ENCODE results near the gene RBM25.
"Not testable (repeated sequence)": the region's sequence is repeated elsewhere in the genome, so short reads cannot be mapped to it uniquely, and the experiment has no call there.

Gene RBM25
- total RNA-seq: 215 to 407 (median 277) reads per million in 3 experiments

DNA sequence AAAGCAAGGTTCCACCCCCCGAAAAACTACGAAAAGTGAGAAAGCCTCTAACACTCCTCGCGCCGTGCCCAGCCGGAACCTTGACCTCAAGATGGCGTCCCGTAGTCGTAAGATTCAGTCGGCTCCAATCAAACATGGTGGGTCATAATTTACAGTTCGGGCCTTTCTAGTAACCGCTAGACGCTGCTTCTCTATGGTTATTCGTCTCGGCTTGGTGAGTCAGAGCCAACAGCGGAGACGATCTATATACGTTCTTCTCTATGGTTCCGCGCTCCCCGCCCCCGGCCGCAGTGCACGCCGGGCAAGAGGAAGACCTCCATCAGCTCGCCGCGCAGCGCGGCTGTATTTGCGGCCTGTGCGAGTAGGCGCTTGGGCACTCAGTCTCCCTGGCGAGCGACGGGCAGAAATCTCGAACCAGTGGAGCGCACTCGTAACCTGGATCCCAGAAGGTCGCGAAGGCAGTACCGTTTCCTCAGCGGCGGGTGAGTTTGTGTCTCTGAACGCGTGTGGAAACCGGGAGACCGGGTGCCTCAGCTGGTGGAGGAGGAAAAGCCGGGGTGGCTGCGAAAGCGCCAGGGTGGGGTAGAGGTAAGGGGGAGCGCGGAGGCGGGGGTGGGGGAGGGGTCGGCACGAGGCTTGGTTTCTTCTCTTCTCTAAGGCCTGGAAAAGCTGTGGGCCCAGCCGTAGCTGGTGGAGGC lies at the start of gene RBM25:
TSS of gene RBM25 (plus strand) at position 311 of the 698 bp plus-strand sequence. CDS start 13,108 bp downstream, outside the sequence.
- peak; percentile 96 for DNase-seq

DNA sequence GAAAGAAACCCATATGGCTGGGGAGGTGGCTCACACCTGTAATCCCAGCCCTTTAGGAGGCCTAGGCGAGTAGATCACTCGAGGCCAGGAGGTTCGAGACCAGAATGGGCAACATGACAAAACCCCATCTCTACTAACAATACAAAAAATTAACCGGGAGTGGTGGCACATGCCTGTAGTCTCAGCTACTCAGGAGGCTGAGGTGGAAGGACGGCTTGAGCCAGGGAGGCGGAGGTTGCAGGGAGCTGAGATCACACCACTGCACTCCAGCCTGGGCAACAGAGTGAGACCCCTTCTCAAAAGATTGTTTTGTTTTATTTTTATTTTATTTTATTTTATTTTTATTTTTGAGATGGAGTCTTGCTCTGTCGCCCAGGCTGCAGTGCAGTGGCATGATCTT lies 47.1 kb upstream of the RBM25 start:
- DNase-seq: not testable (repeated sequence)

DNA sequence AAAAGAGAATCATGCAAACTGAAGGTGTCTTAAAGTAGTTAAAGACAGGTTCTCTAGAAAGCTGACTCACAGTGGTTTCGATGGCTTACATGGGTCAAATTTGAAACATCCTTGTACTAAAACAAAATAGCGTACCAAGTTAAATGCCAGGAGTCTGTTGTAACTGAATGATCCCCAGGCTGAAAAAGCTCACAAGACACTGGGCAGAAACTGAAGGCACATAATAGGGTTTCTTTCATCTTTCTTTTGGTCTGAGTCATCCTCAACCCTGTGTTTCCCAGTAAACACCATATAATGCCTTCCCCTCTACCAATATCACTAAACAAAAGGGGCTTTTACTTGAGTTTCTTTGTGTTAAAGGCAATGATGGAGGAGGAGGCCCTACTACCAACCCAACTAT lies 44.2 kb upstream of the RBM25 start:
- DNase-seq: no peak

DNA sequence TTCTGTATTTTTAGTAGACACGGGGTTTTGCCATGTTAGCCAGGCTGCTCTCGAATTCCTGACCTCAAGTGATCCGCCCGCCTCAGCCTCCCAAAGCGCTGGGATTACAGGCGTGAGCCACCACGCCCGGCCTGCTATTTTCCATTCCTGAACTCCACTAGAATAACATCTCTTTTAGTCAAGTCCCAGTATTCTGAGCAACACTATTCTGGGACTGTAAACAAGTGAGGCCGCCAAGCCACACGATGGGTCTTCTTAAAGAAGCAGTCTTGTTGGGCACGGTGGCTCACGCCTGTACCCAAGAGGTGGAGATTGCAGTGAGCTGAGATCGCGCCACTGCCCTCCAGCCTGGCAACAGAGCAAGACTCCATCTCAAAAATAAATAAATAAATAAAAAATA lies 42.8 kb upstream of the RBM25 start:
- not testable (repeated sequence) for DNase-seq

DNA sequence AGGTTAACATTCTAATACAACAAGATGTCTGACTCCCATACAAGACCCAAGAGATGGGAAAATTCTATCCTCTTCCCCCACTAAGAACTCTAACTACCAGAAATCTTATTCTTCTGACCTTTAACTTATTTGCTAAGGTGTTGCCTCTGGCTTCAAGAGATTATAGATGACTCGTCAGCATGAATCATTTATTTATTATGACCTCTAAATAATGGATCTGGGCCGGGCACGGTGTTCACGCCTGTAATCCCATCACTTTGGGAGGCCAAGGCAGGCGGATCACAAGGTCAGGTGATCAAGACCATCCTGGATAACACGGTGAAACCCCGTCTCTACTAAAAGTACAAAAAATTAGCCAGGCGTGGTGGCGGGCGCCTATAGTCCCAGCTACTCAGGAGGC lies 42.3 kb upstream of the RBM25 start:
- DNase-seq: not testable (repeated sequence)

DNA sequence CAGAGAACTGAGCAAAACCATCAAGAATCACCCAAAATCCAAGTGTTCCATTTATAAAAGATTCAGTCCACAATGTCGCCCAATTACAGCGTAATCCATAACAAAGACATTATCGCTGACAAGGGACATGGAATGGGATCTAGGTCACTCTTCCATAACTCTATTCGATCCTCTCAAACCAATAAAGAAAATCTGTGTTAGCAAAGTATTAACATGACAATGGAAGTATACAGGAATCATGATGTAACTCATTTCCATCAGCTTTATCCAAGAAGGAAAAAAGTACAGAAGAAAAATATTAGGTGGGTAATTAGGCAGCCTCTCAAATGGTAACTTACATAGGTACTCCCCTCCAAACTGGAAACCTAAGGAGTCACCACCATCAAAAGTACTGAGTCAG lies 36.3 kb upstream of the RBM25 start:
- no peak for DNase-seq

DNA sequence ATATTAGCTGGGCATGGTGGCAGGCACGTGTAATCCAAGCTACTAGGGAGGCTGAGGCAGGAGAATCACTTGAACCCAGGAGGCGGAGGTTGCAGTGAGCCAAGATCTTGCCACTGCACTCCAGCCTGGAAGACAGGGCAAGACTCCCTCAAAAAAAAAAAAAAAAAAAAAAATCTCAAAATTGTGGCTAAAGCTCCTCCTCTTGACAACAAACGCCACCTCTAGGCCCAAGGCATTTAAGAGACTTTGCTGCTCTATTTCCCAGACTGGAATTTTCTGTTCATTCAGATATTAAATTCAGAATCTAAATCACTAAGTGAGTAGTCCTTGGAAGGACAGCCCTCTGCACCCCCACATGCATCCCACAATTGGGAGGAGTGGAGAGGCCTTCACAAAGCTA lies 32.8 kb upstream of the RBM25 start:
- no peak for DNase-seq

DNA sequence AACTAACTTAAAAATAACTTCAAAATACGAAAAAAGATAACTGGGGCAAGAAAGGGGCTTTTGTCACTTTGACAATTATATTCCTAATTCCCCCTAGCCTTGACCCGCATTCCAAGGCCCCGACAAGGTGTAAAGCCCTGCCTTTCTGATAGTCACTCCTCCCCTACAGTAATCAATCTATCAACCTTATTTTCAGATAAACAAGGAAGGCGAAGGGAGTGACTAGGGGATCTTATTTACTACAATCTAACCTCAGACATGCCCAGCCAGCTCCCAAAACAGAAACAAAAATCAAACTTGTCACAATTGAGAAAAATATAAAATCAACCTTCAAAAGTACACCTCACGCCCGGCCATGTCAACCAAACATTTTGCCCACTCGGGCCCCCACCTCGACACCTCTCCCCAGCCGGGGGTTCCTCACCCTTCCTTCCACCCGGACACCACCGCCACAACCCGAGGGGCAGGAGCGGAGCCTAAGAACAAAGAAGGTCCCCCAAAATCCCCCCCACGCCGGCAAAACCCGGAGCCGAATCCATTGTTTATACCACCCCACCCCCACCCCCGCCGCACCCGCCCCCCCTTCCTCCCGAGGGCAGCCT lies 32.0 kb upstream of the RBM25 start:
- no peak for DNase-seq

DNA sequence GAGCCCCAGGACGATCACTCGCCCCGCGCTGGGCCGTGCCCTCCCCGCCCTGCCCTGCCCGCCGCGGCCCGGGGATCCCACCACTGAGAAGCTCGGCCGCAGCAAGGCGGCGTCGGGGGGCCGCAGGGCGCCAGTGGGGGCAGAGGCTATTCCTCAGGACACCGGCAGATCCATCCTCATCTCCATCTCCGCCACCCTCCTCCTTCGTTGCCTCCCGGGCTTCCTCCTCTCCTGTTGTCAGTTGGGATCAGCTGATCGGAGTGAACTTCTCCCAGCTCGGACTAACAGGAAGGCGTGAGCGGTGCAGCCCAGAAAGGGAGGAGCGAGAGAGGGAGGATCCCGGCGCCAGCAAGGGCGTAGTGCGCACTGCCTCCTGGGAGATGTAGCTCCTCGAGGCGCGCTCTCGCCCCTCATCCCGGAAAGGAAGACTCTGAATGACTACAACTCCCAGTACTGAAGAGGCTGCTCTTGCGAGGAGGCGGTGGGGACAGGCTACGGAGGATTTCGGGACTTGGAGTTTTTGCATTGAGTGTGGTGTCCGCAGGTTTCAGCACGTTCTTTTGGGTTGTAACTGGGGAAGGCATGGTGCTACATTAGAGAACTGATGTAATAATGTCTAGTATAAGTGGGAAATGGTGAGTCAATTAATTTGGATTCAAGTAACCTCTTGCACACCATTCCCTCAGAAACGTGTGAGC lies 31.3 kb upstream of the RBM25 start, which contains the start of gene ZFYVE1:
TSS of gene ZFYVE1 (minus strand) at position 262 of the 698 bp plus-strand sequence. CDS start 2,598 bp downstream, outside the sequence.
- peak; percentile 87 for DNase-seq

DNA sequence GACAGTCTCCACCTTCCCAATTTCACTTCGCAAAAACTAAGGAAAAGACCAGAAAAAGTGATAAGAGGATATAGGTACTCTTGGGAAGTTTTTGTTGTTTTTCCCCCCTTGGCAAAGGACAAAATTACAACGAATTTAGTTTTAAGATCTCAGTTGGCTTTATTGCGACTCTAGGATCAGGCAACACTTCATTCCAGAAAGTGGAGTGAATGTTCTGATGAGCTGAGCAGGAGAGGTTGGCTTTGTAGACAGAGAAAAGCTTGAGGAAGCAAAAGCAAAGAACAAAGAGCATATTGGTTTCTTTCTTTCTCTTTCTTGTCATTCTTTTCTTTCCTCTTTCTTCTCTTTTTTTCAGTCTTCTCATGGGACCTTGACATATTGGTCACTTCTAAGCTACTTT lies 30.8 kb upstream of the RBM25 start:
- DNase-seq: no peak

DNA sequence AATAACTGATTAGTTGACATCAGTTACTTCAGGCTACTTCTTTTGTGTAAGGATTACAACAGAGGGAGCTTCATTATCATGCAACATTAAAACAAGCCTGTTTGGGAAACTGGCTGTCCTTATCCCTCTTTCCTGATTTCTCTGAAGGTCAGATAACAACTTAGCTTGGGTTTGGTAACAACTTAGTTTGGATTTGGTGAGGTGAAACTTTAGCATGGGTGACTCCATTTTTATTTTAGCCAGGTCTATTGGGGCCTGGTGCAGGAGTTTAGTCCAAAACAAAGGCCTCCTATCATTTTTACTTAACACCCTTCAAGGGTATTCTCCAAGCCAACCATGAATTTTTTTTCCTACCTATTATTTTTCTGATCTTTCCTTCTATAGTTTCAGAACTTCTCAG lies 30.4 kb upstream of the RBM25 start:
- no peak for DNase-seq

DNA sequence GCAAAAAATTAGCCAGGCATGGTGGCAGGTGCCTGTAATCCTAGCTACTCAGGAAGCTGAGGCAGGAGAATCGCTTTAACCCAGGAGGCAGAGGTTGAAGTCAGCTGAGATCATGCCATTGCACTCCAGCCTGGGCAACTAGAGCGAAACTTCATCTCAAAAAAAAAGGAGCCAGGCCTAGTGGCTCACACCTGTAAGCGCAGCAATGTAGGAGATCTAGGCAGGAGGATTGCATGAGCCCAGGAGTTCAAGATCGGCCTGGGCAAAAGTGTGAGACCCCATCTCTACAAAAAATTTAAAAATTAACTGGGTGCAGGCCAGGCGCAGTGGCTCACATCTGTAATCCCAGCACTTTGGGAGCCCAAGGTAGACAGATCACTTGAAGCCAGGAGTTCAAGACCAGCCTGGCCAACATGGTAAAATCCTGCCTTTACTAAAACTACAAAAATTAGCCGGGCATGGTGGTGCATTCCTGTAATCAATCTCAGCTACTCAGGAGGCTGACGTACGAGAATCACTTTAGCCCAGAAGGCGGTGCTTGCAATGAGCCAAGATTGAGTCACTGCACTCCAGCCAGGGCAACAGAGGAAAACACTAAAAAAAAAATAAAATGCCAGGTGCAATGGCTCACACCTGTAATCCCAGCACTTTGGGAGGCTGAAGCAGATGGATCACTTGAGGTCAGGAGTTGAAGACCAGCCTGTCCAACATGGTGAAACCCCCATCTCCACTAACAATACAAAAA lies 21.5 kb upstream of the RBM25 start:
- not testable (repeated sequence) for DNase-seq

DNA sequence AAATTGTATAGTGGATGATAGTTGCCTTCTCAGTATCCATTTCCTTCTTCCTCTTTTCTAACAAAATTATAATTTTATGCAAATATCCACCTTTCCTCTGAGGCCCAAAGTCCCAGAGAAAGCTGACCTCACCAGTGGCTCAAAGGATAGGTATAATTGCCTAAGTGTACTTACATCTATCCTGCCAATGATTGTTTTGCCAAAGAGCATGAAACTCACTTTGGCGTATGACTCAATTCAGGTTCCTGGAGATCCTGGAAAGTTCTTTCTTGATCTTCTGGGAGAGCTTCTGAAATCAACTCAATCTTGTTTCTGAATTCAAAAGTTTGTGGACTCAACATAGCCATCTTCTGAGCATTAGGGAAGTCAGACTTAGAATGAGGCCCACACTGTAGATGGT lies 10.5 kb upstream of the RBM25 start:
- DNase-seq: no peak

DNA sequence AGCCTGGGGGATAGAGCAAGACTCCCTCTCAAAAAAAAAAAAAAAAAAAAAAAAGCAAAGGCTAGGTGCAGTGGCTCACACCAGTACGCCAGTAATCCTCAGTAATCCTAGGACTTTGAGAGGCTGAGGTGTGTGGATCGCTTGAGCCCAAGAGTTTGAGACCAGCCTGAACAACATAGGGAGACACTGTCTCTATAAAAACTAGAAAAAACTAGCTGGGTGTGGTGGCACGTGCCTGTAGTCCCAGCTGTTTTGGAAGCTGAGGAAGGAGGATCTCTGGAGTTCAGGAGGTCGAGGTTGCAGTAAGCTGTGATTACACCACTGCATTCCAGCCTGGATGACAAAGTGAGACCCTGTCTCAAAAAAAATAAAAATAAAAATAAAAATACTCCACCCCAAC lies 8.9 kb upstream of the RBM25 start:
- no peak for DNase-seq

DNA sequence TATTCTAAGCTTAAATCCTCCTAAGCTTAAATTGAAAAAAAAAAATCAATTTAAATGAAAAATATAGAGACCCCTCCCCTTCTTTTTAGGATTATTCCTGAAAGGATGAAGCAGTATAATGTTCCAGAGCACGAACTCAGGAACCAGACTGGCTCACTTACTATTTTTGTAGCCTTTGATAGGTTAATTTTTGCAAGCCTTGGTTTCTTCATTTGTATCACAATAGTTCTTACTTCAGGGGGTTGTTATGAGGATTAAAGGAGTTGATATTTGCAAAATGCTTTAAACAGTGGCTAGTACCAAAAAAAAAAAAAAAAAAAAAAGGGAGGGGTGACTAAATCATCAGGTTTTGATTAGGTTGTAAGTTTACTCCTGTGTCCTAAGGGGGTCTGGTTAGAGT lies 3.1 kb upstream of the RBM25 start:
- DNase-seq: no peak

DNA sequence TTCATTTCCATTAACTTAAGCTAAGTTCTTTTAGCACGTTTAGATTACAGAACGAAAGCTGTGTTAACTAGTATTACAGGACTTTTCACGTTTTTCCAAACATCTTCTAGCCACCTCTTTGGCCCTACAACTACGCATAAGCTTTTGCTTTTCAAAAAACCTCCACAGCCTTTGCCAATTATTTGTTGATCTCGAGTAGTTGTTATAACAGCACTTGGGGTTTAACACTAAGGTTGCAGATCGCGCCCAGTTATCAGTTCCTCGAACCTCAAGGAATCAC lies 450 bp upstream of the RBM25 start:
- no peak for DNase-seq

DNA sequence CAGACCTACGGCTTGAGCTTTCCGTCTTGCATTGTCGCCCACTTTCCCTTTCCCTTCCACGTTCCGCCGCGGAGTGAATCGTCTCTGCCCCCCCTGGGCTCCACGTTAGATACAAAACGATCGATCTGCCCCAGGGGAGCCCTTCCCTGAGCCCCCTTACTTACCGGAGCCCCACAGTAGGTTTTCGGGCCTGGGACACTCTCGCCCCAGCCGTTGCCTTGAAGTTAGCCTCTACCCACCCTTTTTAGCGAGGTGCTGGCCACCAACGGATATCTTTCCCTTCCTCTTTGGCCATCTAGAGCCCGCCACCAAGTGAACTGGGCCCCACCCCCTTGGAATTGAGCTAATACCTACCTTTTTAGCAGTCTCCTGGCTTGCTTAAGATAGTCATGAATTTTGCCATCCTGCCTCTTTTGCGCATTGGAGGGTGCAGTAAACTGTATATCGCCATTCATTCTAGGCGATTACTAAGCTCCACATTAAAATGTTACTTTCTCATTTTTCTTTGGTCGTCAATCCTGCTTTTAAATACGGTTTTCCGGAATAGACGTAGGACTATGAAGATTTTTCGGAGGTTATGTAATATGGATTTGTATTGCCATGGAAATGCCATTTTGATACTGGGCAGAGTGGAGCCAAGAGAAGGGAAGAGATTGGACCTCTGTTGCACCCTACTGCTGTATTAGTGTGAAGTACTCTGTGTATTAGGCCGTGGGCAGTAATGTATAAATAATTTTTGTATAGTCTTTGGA lies 764 bp downstream of the RBM25 start:
- no peak for DNase-seq

DNA sequence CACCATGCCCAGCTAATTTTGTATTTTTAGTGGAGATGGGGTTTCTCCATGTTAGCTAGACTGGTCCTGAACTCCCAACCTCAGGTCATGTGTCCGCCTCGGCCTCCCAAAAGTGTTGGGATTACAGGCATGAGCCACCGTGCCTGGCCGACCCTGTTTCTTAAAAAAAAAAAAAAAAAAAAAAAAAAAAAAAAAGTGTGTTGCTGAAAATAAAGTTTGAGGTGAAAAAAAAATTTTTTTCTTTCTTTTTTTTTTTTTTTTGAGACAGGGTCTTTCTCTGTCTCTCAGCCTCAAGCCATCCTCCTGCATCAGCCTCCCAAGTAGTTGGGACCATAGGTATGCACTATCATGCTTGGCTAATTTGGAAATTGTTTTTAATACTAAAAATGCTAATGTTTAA lies 11.3 kb downstream of the RBM25 start:
- no peak for DNase-seq

DNA sequence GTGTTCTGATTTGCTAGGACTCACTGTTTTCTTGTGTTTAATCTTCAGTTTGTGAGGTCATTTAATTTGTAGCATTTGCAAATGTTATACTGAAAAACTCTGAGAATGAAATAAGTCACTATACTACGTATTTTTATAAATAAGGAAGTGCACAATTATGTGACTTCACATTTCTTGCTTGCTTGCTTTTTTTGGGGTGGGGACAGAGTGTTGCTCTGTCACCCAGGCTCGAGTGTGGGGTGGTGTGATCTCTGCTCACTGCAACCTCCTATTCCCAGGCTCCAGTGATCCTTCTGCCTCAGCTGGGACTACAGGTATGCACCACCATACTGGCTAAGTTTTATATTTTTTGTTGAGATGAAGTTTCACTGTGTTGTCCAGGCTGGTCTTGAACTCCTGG lies 32.7 kb downstream of the RBM25 start:
- no peak for DNase-seq

DNA sequence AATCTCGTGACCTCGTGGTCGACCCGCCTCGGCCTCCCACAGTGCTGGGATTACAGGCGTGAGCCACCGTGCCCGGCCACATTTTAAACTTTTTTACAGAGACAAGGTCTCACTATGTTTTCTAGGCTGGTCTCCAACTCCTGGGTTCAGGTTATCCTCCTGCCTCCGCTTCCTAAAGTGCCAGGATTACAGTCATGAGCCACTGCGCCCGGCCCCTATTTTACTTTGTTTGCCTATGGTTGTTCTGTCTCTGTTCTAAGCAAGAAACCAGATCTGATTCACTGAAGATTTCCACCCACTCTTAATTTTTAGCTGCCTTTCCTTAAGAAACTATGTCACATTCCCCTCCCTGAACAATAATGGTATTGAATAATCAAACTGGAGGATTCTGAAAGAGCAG lies 39.1 kb downstream of the RBM25 start:
- DNase-seq: no peak

DNA sequence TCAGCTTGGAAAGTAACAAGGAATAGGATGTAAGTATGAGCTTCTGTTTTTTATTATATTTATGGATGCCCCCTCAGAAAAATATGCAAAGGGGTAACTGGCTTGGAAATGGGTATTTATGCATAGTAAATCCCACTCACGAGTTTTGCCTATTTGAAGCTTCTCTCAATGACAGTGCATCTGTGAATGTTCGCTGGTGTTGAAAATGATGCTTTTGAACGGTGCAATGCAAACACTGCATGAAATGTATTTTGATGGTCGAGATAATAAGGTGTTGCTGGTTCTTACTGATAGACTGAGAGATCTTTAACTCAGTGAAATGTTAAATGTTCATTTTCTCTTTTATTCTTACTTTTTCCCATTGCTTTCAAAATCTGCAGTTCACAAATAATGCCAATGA lies 42.0 kb downstream of the RBM25 start:
- no peak for DNase-seq

DNA sequence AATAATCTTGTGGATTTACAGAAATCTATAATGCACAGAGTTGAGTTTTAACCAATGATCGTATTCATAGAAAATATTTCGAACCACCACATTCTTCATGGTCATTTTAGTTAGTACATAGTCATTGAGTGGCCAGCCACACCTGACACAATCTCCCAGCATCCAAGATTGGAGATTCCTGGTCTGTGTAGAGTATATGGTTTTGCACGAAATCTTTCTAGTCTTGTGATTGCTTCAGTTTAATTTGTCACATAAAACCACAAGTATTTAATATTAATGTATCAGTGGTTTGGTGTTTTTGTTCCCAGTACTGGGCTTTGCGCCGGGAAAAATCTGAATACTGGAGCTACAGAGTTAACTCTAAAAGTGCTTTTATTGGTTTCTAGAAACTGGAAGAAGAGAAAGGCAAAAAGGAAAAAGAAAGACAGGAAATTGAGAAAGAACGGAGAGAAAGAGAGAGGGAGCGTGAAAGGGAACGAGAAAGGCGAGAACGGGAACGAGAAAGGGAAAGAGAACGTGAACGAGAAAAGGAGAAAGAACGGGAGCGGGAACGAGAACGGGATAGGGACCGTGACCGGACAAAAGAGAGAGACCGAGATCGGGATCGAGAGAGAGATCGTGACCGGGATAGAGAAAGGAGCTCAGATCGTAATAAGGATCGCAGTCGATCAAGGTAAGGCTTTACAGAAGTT lies 44.6 kb downstream of the RBM25 start:
- DNase-seq: no peak

All from central memory CD4-positive, alpha-beta T cell (primary cell).